Stimulated activated naive CD8-positive, alpha-beta T cell treated with anti-CD3 and anti-CD28 coated beads, Interleukin-15, amount 100 ng/mL, for 72 hours (primary cell): Measurements from ENCODE around the gene CCDC85A.

Source experiments
- ATAC-seq: fragments of 150-1000 bp; cut with Tn5 transposase; 2 replicates; pipeline ENCODE4 v1.10.0; 2021; ENCODE audit warnings: mild to moderate bottlenecking, moderate library complexity
- DNase-seq, 2 donors: peaks; one replicate each; pipeline ENCODE4 v3.0.0; 2021 to 2022
- H3K27ac Mint-ChIP-seq, 2 donors: one replicate each; pipeline ENCODE4 v1.8.0; 2022; ENCODE audit warnings: mild to moderate bottlenecking in 2 of 2, mixed read lengths in 2 of 2, moderate library complexity in 2 of 2
- H3K27me3 Mint-ChIP-seq: one replicate; pipeline ENCODE4 v1.8.0; 2022; ENCODE audit warnings: mixed read lengths
- H3K4me1 Mint-ChIP-seq: one replicate; pipeline ENCODE4 v1.8.0; 2022; ENCODE audit warnings: mild to moderate bottlenecking, mixed read lengths
- H3K4me3 Mint-ChIP-seq, 2 donors: one replicate each; pipeline ENCODE4 v1.8.0; 2022; ENCODE audit warnings: mild to moderate bottlenecking in 2 of 2, mixed read lengths in 2 of 2, moderate library complexity in 1 of 2
- H3K9me3 Mint-ChIP-seq, 2 donors: one replicate each; pipeline ENCODE4 v1.8.0; 2022; ENCODE audit warnings: mixed read lengths in 2 of 2

The CCDC85A gene

GRCh38 chr2:56295666-56296065, 111.9 kb downstream of the CCDC85A start:
- Mint-ChIP-seq H3K4me1 (no peaks in the 10 kb centered on the region), H3K27ac (no peak overlapping the region), H3K9me3 (peaks cover 0 to 8% of the 10 kb centered on the region in 2 donors), H3K27me3 (no peaks in the 10 kb centered on the region), H3K4me3 (no peak overlapping the region)
- ATAC-seq, result no peak
- no peak for DNase-seq

GRCh38 chr2:56297671-56298070, 113.9 kb downstream of the CCDC85A start:
- Mint-ChIP-seq H3K9me3 (no peaks in the 10 kb centered on the region), H3K27me3 (no peaks in the 10 kb centered on the region), H3K4me1 (no peaks in the 10 kb centered on the region), H3K4me3 (no peak overlapping the region), H3K27ac (no peak overlapping the region)
- DNase-seq (no peak), ATAC-seq (no peak)

GRCh38 chr2:56299171-56299691, 115.4 kb downstream of the CCDC85A start:
- Mint-ChIP-seq H3K4me1 (no peaks in the 10 kb centered on the region), H3K4me3 (no peak overlapping the region), H3K9me3 (no peaks in the 10 kb centered on the region), H3K27ac (no peak overlapping the region), H3K27me3 (no peaks in the 10 kb centered on the region)
- ATAC-seq (no peak), DNase-seq (no peak)

- Mint-ChIP-seq H3K27me3 (no peaks in the 10 kb centered on the region), H3K4me1 (no peaks in the 10 kb centered on the region), H3K27ac (no peak overlapping the region), H3K9me3 (no peaks in the 10 kb centered on the region), H3K4me3 (no peak overlapping the region)
- no peak for DNase-seq
- ATAC-seq, result no peak
These were observed 125.9 kb downstream of the CCDC85A start for GRCh38 chr2:56309626-56310170.

- Mint-ChIP-seq H3K27me3 (no peaks in the 10 kb centered on the region), H3K4me3 (no peak overlapping the region), H3K9me3 (no peaks in the 10 kb centered on the region), H3K4me1 (no peaks in the 10 kb centered on the region), H3K27ac (no peak overlapping the region)
- ATAC-seq, result no peak
- DNase-seq, result no peak
These were observed 129.7 kb downstream of the CCDC85A start for GRCh38 chr2:56313500-56313921.

GRCh38 chr2:56314371-56314770, 130.6 kb downstream of the CCDC85A start:
- no peaks in the 10 kb centered on the region for H3K9me3 Mint-ChIP-seq
- H3K27me3 Mint-ChIP-seq, result no peaks in the 10 kb centered on the region
- no peak overlapping the region for H3K27ac Mint-ChIP-seq
- ATAC-seq (no peak), DNase-seq (no peak)
- H3K4me1 Mint-ChIP-seq, result no peaks in the 10 kb centered on the region
- no peak overlapping the region for H3K4me3 Mint-ChIP-seq

- Mint-ChIP-seq H3K9me3 (peaks cover under 1 to 2% of the 10 kb centered on the region in 2 donors), H3K4me3 (no peak overlapping the region), H3K27me3 (no peaks in the 10 kb centered on the region), H3K27ac (no peak overlapping the region), H3K4me1 (no peaks in the 10 kb centered on the region)
- ATAC-seq, result no peak
- DNase-seq, result no peak
These were observed 131.0 kb downstream of the CCDC85A start for GRCh38 chr2:56314796-56315195.

- Mint-ChIP-seq H3K4me1 (no peaks in the 10 kb centered on the region), H3K9me3 (peaks cover 3 to 8% of the 10 kb centered on the region in 2 donors), H3K27me3 (no peaks in the 10 kb centered on the region), H3K27ac (no peak overlapping the region), H3K4me3 (no peak overlapping the region)
- DNase-seq (no peak), ATAC-seq (no peak)
These were observed 131.6 kb downstream of the CCDC85A start for GRCh38 chr2:56315376-56315775.

GRCh38 chr2:56316011-56316410, 132.2 kb downstream of the CCDC85A start:
- H3K27ac Mint-ChIP-seq, result no peak overlapping the region
- no peak overlapping the region for H3K4me3 Mint-ChIP-seq
- peaks cover 3 to 8% of the 10 kb centered on the region in 2 donors for H3K9me3 Mint-ChIP-seq
- ATAC-seq, result no peak
- no peaks in the 10 kb centered on the region for H3K27me3 Mint-ChIP-seq
- DNase-seq, result no peak
- no peaks in the 10 kb centered on the region for H3K4me1 Mint-ChIP-seq

GRCh38 chr2:56318147-56318546, 134.4 kb downstream of the CCDC85A start:
- H3K9me3 Mint-ChIP-seq, result peaks cover 3 to 8% of the 10 kb centered on the region in 2 donors

GRCh38 chr2:56325661-56326345, 142.0 kb downstream of the CCDC85A start:
- Mint-ChIP-seq H3K4me1 (no peaks in the 10 kb centered on the region), H3K27ac (no peak overlapping the region), H3K9me3 (no peaks in the 10 kb centered on the region), H3K4me3 (no peak overlapping the region), H3K27me3 (no peaks in the 10 kb centered on the region)
- DNase-seq (no peak), ATAC-seq (no peak)

More at GRCh38 chr2:56318147-56318546, 134.4 kb downstream of the CCDC85A start:
- Mint-ChIP-seq H3K4me1 (no peaks in the 10 kb centered on the region), H3K27me3 (no peaks in the 10 kb centered on the region), H3K4me3 (no peak overlapping the region), H3K27ac (no peak overlapping the region)
- ATAC-seq, result no peak
- DNase-seq, result no peak

- H3K27me3 Mint-ChIP-seq, result no peaks in the 10 kb centered on the region
- ATAC-seq (no peak), DNase-seq (no peak)
- no peak overlapping the region for H3K27ac Mint-ChIP-seq
- no peaks in the 10 kb centered on the region for H3K4me1 Mint-ChIP-seq
- no peaks in the 10 kb centered on the region for H3K9me3 Mint-ChIP-seq
- H3K4me3 Mint-ChIP-seq, result no peak overlapping the region
These were observed 142.6 kb downstream of the CCDC85A start for GRCh38 chr2:56326346-56326741.

- ATAC-seq (no peak), DNase-seq (no peak)
- H3K4me1 Mint-ChIP-seq, result no peaks in the 10 kb centered on the region
- no peak overlapping the region for H3K27ac Mint-ChIP-seq
- H3K27me3 Mint-ChIP-seq, result no peaks in the 10 kb centered on the region
- H3K9me3 Mint-ChIP-seq, result no peaks in the 10 kb centered on the region
- H3K4me3 Mint-ChIP-seq, result no peak overlapping the region
These were observed 148.0 kb downstream of the CCDC85A start for GRCh38 chr2:56331810-56332209.

GRCh38 chr2:56333812-56334485, 150.2 kb downstream of the CCDC85A start:
- DNase-seq (no peak), ATAC-seq (no peak)
- Mint-ChIP-seq H3K9me3 (no peaks in the 10 kb centered on the region), H3K27me3 (no peaks in the 10 kb centered on the region), H3K4me1 (no peaks in the 10 kb centered on the region), H3K4me3 (no peak overlapping the region), H3K27ac (no peak overlapping the region)

GRCh38 chr2:56334622-56335021, 150.8 kb downstream of the CCDC85A start:
- DNase-seq (no peak), ATAC-seq (no peak)
- no peaks in the 10 kb centered on the region for H3K27me3 Mint-ChIP-seq
- no peaks in the 10 kb centered on the region for H3K9me3 Mint-ChIP-seq
- no peak overlapping the region for H3K4me3 Mint-ChIP-seq
- no peaks in the 10 kb centered on the region for H3K4me1 Mint-ChIP-seq
- no peak overlapping the region for H3K27ac Mint-ChIP-seq

GRCh38 chr2:56335101-56335500, 151.3 kb downstream of the CCDC85A start:
- no peak overlapping the region for H3K27ac Mint-ChIP-seq
- no peaks in the 10 kb centered on the region for H3K9me3 Mint-ChIP-seq
- no peaks in the 10 kb centered on the region for H3K27me3 Mint-ChIP-seq
- no peak for DNase-seq
- H3K4me3 Mint-ChIP-seq, result no peak overlapping the region
- no peaks in the 10 kb centered on the region for H3K4me1 Mint-ChIP-seq
- ATAC-seq, result no peak
